Measurements from ENCODE around the gene TNFRSF21. TPM values are rescaled to one million over a fixed set of nuclear protein-coding genes. Genes with fewer than 3 reads are reported as not detected.

The TNFRSF21 gene
- total and polyA plus RNA-seq, 2 donors from 2014 or later, result 40.3 to 45.5 TPM

- intact Hi-C loops (cut with DNase I), result no loop called here
- H3K9me3 ChIP-seq (ENCODE audit: control insufficient read depth in 2 of 3, insufficient read depth in 1 of 3, low read length in 3 of 3), result no peaks in the 10 kb centered on the region
- H3K36me3 ChIP-seq (ENCODE audit: control insufficient read depth in 2 of 3, insufficient read depth in 3 of 3, low read length in 3 of 3), result no peaks in the 10 kb centered on the region
- TF ChIP-seq CTCF (IDR thresholded peaks at IDR 0.05; ENCODE audit: borderline replicate concordance, extremely low read depth, insufficient read depth), result no peak
- H3K4me3 ChIP-seq (ENCODE audit: low read length in 3 of 3), result no peak overlapping the region
- H3K9ac ChIP-seq (ENCODE audit: low read length in 3 of 3), result no peak overlapping the region
- peaks cover 3 to 20% (median 15%) of the 10 kb centered on the region in 3 donors for H3K4me1 ChIP-seq (ENCODE audit: control insufficient read depth in 2 of 3, insufficient read depth in 2 of 3, low read depth in 1 of 3, low read length in 3 of 3)
- H3K27ac ChIP-seq (ENCODE audit: low read depth in 2 of 2, low read length in 2 of 2), result peak overlapping the region; percentile 33 to 38
- no peak for FAIRE-seq
- DNase-seq, result peak; percentile 85 to 96 (median 89)
- H3K27me3 ChIP-seq (ENCODE audit: control insufficient read depth, insufficient read depth, low read length), result no peaks in the 10 kb centered on the region
These were observed 67.0 kb downstream of the TNFRSF21 start for GRCh38 chr6:47242483-47243386.

GRCh38 chr6:47241742-47242482 is 67.8 kb downstream of the TNFRSF21 start:
- H3K9ac ChIP-seq (ENCODE audit: low read length in 3 of 3), result no peak overlapping the region
- no peaks in the 10 kb centered on the region for H3K36me3 ChIP-seq (ENCODE audit: control insufficient read depth in 2 of 3, insufficient read depth in 3 of 3, low read length in 3 of 3)
- no peak overlapping the region for H3K4me3 ChIP-seq (ENCODE audit: low read length in 3 of 3)
- intact Hi-C loops (cut with DNase I), result no loop called here
- no peaks in the 10 kb centered on the region for H3K27me3 ChIP-seq (ENCODE audit: control insufficient read depth, insufficient read depth, low read length)
- FAIRE-seq (no peak), DNase-seq (no peak)
- H3K9me3 ChIP-seq (ENCODE audit: control insufficient read depth in 2 of 3, insufficient read depth in 1 of 3, low read length in 3 of 3), result no peaks in the 10 kb centered on the region
- peak overlapping the region; percentile 26 to 38 for H3K27ac ChIP-seq (ENCODE audit: low read depth in 2 of 2, low read length in 2 of 2)
- peaks cover 3 to 13% (median 8%) of the 10 kb centered on the region in 3 donors for H3K4me1 ChIP-seq (ENCODE audit: control insufficient read depth in 2 of 3, insufficient read depth in 2 of 3, low read depth in 1 of 3, low read length in 3 of 3)
- TF ChIP-seq CTCF (IDR thresholded peaks at IDR 0.05; ENCODE audit: borderline replicate concordance, extremely low read depth, insufficient read depth), result no peak

GRCh38 chr6:47240277-47240890 is 69.3 kb downstream of the TNFRSF21 start:
- intact Hi-C loops (cut with DNase I), result no loop called here
- no peak overlapping the region for H3K27ac ChIP-seq (ENCODE audit: low read depth in 2 of 2, low read length in 2 of 2)
- no peak for FAIRE-seq

More at GRCh38 chr6:47240277-47240890, 69.3 kb downstream of the TNFRSF21 start:
- peaks cover 0 to 4% (median 0%) of the 10 kb centered on the region in 3 donors for H3K36me3 ChIP-seq (ENCODE audit: control insufficient read depth in 2 of 3, insufficient read depth in 3 of 3, low read length in 3 of 3)
- H3K4me1 ChIP-seq (ENCODE audit: control insufficient read depth in 2 of 3, insufficient read depth in 2 of 3, low read depth in 1 of 3, low read length in 3 of 3), result peaks cover 3 to 17% (median 7%) of the 10 kb centered on the region in 3 donors
- H3K4me3 ChIP-seq (ENCODE audit: low read length in 3 of 3), result no peak overlapping the region
- H3K9me3 ChIP-seq (ENCODE audit: control insufficient read depth in 2 of 3, insufficient read depth in 1 of 3, low read length in 3 of 3), result no peaks in the 10 kb centered on the region
- TF ChIP-seq CTCF (IDR thresholded peaks at IDR 0.05; ENCODE audit: borderline replicate concordance, extremely low read depth, insufficient read depth), result no peak
- H3K9ac ChIP-seq (ENCODE audit: low read length in 3 of 3), result no peak overlapping the region
- no peak for DNase-seq
- H3K27me3 ChIP-seq (ENCODE audit: control insufficient read depth, insufficient read depth, low read length), result no peaks in the 10 kb centered on the region

All from kidney (tissue), 14 donors.